ENCODE measurements around the gene ADRA2B.

Gene ADRA2B

DNA sequence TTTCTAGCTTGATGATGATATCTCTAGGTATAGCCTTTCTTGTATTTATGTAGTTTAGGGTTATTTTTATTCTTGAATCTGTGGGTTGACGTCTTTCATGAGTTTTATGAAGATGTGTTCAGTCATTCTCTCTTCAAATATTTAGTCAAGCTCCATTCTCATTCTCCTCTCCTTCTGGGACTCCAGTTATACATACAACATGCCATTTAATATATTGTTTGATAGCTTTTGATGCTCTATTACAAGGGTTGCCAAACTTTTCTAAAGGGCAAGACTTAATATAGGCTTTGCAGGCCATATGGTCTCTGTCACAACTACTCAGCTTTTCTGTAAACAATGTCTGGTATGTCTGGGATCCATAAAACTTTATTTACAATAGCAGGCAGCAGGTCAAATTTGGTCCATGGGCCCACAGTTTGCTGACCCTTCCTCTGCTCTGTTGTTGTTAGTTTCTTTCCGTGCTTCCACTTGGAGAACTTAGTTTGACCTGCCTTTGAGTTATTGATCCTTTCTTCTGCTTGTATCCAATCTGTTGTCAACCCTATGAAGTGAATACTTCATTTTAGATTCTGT is 41.1 kb downstream of the ADRA2B start:
- no peak for DNase-seq (ENCODE audit: low read depth in 1 of 2, low spot score in 1 of 2)
- TF ChIP-seq GABPA (IDR thresholded peaks at IDR 0.05; ENCODE audit: low read depth) (no peak), REST (IDR thresholded peaks at IDR 0.05; ENCODE audit: insufficient replicate concordance, low read depth) (no peak), CTCF (IDR thresholded peaks at IDR 0.05; ENCODE audit: insufficient read depth, low read length) (no peak), POLR2AphosphoS5 (IDR thresholded peaks at IDR 0.05; ENCODE audit: low read depth) (no peak), SPI1 (IDR thresholded peaks at IDR 0.05; ENCODE audit: borderline replicate concordance, low read depth) (no peak)

DNA sequence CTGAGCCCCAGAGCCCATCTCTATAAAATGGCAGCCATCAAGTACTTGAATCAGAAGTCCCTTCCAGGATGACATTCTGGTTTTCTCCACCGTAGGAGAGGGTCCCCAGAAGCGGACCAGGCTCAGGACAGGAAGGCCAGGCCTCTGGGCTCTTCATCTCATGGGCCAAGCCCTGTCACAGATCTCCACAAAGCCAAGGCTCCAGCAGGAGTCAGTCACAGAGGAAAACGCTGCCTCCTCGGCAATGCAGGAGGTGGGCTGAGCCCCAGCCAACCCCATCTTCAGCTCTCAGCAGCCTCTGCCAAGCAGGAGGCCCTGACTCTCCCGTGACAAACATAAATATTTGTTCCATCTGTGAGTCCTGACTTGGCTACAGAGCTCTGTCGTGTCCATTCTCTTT is 42.2 kb downstream of the ADRA2B start:
- Histone ChIP-seq H3K4me3 (replicated peaks; ENCODE audit: insufficient read depth, low read length) (no peak overlapping the region), H3K27ac (replicated peaks) (no peak overlapping the region), H3K27me3 (ENCODE audit: insufficient read depth, poor library complexity, severe bottlenecking) (no peaks in the 10 kb centered on the region)
- no peak for TF ChIP-seq CTCF (IDR thresholded peaks at IDR 0.05; ENCODE audit: insufficient read depth, low read length)
- TF ChIP-seq GABPA (IDR thresholded peaks at IDR 0.05; ENCODE audit: low read depth): no peak
- TF ChIP-seq REST (IDR thresholded peaks at IDR 0.05; ENCODE audit: insufficient replicate concordance, low read depth): no peak
- TF ChIP-seq POLR2AphosphoS5 (IDR thresholded peaks at IDR 0.05; ENCODE audit: low read depth): no peak
- TF ChIP-seq SPI1 (IDR thresholded peaks at IDR 0.05; ENCODE audit: borderline replicate concordance, low read depth): no peak
- DNase-seq (ENCODE audit: low read depth in 1 of 2, low spot score in 1 of 2): no peak

More for the DNA sequence above, 41.1 kb downstream of the ADRA2B start:
- no peaks in the 10 kb centered on the region for H3K27me3 ChIP-seq (ENCODE audit: insufficient read depth, poor library complexity, severe bottlenecking)
- no peak overlapping the region for H3K27ac ChIP-seq (replicated peaks)
- no peak overlapping the region for H3K4me3 ChIP-seq (replicated peaks; ENCODE audit: insufficient read depth, low read length)

DNA sequence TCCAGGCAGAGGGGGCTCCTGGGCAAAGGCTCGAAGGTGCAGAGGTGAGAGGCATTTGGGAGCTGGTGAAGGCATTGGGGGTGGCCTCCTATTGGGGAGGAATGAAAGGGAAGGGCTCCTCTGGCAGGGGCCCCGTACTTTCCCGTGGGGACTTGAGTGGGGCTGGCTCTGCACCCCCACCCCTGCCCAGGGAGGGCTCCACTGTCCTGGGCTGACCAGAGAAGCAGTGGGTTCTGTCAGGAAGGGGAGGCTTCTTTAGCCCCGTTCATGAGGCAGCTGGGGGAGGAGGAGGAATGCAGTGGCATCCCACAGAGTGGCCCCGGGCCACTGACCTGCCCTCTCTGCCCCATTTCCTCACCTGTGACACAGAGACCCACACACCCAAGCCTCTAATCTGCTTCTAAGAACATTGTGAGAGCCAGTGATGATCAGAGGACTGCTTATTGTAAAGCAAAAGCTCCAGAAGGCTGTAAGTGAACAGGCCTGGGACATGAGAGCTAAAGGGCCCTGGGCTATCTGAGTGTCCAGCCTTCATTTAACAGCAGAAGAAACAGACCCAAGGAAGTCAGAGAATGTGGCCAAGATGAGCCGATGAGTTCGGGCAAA is 43.1 kb downstream of the ADRA2B start:
- H3K27me3 ChIP-seq (ENCODE audit: insufficient read depth, poor library complexity, severe bottlenecking): no peaks in the 10 kb centered on the region

More for the DNA sequence above, 43.1 kb downstream of the ADRA2B start:
- DNase-seq (ENCODE audit: low read depth in 1 of 2, low spot score in 1 of 2): no peak
- H3K4me3 ChIP-seq (replicated peaks; ENCODE audit: insufficient read depth, low read length): no peak overlapping the region
- no peak overlapping the region for H3K27ac ChIP-seq (replicated peaks)
- TF ChIP-seq POLR2AphosphoS5 (IDR thresholded peaks at IDR 0.05; ENCODE audit: low read depth) (no peak), GABPA (IDR thresholded peaks at IDR 0.05; ENCODE audit: low read depth) (no peak), SPI1 (IDR thresholded peaks at IDR 0.05; ENCODE audit: borderline replicate concordance, low read depth) (no peak), CTCF (IDR thresholded peaks at IDR 0.05; ENCODE audit: insufficient read depth, low read length) (no peak), REST (IDR thresholded peaks at IDR 0.05; ENCODE audit: insufficient replicate concordance, low read depth) (no peak)

Data from HL-60 (cell line).